Keratinocyte (primary cell): ENCODE measurements around the gene BEAN1. TPM values are rescaled to one million over a fixed set of nuclear protein-coding genes. Genes with fewer than 3 reads are reported as not detected.

Experiments used
- DNase-seq: peaks from one replicate; pipeline ENCODE4 v3.0.0-alpha.2; 2011; ENCODE audit warnings: low read depth, missing footprints, low spot score
- FAIRE-seq: peaks from 2 replicates; lab custom pipeline; 2011; peaks lifted over from hg19 to GRCh38; lab: Jason Lieb, UNC
- H2AFZ ChIP-seq: 2 replicates; pipeline ENCODE4 v1.6.0; 2012; ENCODE audit warnings: low read length, control low read depth, inconsistent platforms; ENCODE audit not compliant: control insufficient read depth
- H3K27ac ChIP-seq: 2 replicates; pipeline ENCODE4 v1.5.1; 2011; ENCODE audit warnings: low read length; ENCODE audit not compliant: control insufficient read depth, insufficient read depth
- H3K27me3 ChIP-seq: 3 replicates; pipeline ENCODE4 v1.6.0; 2011; ENCODE audit warnings: low read length; ENCODE audit not compliant: control insufficient read depth, insufficient read depth; ENCODE audit errors: extremely low read depth
- H3K36me3 ChIP-seq, 2 experiments: 2 replicates in 1 of 2; 3 replicates in 1 of 2; pipeline ENCODE4 v1.5.1; 2011; ENCODE audit warnings: low read length in 2 of 2, mild to moderate bottlenecking in 1 of 2; ENCODE audit not compliant: control insufficient read depth in 2 of 2, insufficient read depth in 2 of 2; ENCODE audit errors: extremely low read depth in 1 of 2
- H3K4me1 ChIP-seq: 3 replicates; pipeline ENCODE4 v1.5.1; 2011; ENCODE audit warnings: low read length; ENCODE audit not compliant: control insufficient read depth, insufficient read depth; ENCODE audit errors: extremely low read depth
- H3K4me2 ChIP-seq: 3 replicates; pipeline ENCODE4 v1.6.0; 2011; ENCODE audit warnings: low read depth, low read length; ENCODE audit not compliant: control insufficient read depth, insufficient read depth; ENCODE audit errors: extremely low read depth
- H3K4me3 ChIP-seq, 3 experiments: fragments of 200-600 bp in 1 of 3; sonication (generic) in 1 of 3; 2 replicates in 2 of 3; 3 replicates in 1 of 3; pipeline ENCODE4 v1.5.1; 2011 to 2016; ENCODE audit warnings: low read length in 3 of 3, mild to moderate bottlenecking in 3 of 3, control low read depth in 2 of 3, inconsistent platforms in 1 of 3, low read depth in 1 of 3, mixed read lengths in 1 of 3, mixed run types in 1 of 3, moderate library complexity in 1 of 3; ENCODE audit not compliant: control insufficient read depth in 2 of 3, insufficient read depth in 2 of 3; ENCODE audit errors: extremely low read depth in 1 of 3
- H3K79me2 ChIP-seq: 2 replicates; pipeline ENCODE4 v1.6.0; 2012; ENCODE audit warnings: low read length; ENCODE audit not compliant: control insufficient read depth, insufficient read depth
- H3K9ac ChIP-seq: 3 replicates; pipeline ENCODE4 v1.6.0; 2011; ENCODE audit warnings: low read length; ENCODE audit not compliant: control insufficient read depth, insufficient read depth; ENCODE audit errors: extremely low read depth
- H3K9me1 ChIP-seq: 3 replicates; pipeline ENCODE4 v1.6.0; 2011; ENCODE audit warnings: low read length; ENCODE audit not compliant: control insufficient read depth, insufficient read depth; ENCODE audit errors: extremely low read depth
- H3K9me3 ChIP-seq: 2 replicates; pipeline ENCODE4 v1.5.1; 2012; ENCODE audit warnings: low read depth, low read length; ENCODE audit not compliant: control insufficient read depth
- H4K20me1 ChIP-seq: 3 replicates; pipeline ENCODE4 v1.6.0; 2011; ENCODE audit warnings: low read length; ENCODE audit not compliant: control insufficient read depth, insufficient read depth; ENCODE audit errors: extremely low read depth
- CTCF ChIP-seq, 3 experiments: IDR thresholded peaks in 1 of 3; conservative IDR thresholded peaks in 1 of 3; optimal IDR thresholded peaks in 1 of 3; 2 replicates in 2 of 3; 3 replicates in 1 of 3; pipeline versions ENCODE3 to v1.5.1; 2011; ENCODE audit warnings: low read length in 3 of 3, mild to moderate bottlenecking in 3 of 3, moderate library complexity in 2 of 3, control low read depth in 1 of 3, inconsistent platforms in 1 of 3; ENCODE audit not compliant: insufficient read depth in 2 of 3; ENCODE audit errors: extremely low read depth in 1 of 3
- EZH2 ChIP-seq: IDR thresholded peaks from one replicate; pipeline ENCODE4 v1.6.1; 2012; ENCODE audit warnings: inconsistent platforms, mild to moderate bottlenecking, low read length, moderate library complexity
- dilution Hi-C: fragments of 300-500 bp; cut with MboI; formaldehyde crosslinking; loops from one replicate; pipeline ENCODE4 v1.7.0; 2020; ENCODE audit warnings: low sequenced_read_pairs; ENCODE audit not compliant: extremely low pct_ligation_motif_present
- polyA plus RNA-seq, 5 experiments: library from polyadenylated mRNA; depleted of rRNA in 3 of 5; stranded (reverse) in 3 of 5; stranded (forward) in 1 of 5; unstranded in 1 of 5; fragments of >200 nt; gene quantifications; 1 replicate in 1 of 5; 2 replicates in 3 of 5; 3 replicates in 1 of 5; pipeline versions ENCODE4 v1.2.1 to v1.2.3, GENCODE V29; 2011 to 2012; ENCODE audit warnings: missing spikeins in 2 of 5, low read depth in 1 of 5, low replicate concordance in 1 of 5

Gene BEAN1
- polyA plus RNA-seq, 1 donor (not counting 4 experiments of a cell fraction or from before 2014, with no cell fraction given) = 0.24 TPM

- no peaks in the 10 kb centered on the region for H3K27me3 ChIP-seq
- no peak for TF ChIP-seq EZH2
- TF ChIP-seq CTCF (optimal IDR thresholded peaks at IDR 0.05 in 1 of 3, IDR thresholded peaks at IDR 0.05 in 1 of 3, conservative IDR thresholded peaks at IDR 0.05 in 1 of 3; ENCODE audit: extremely low read depth in 1 of 3, insufficient read depth in 2 of 3, low read length in 3 of 3) = no peak
Measured at GRCh38 chr16:66477028-66477515, 50.0 kb downstream of the BEAN1 start.

GRCh38 chr16:66478733-66479511 lies 51.8 kb downstream of the BEAN1 start:
- Histone ChIP-seq H3K4me3 (peak overlapping the region in 1 of 3 experiments; percentile 44), H3K4me2 (peak overlapping the region; percentile 63), H3K9me1 (no peaks in the 10 kb centered on the region), H3K9me3 (no peaks in the 10 kb centered on the region), H3K27ac (peak overlapping the region; percentile 54), H4K20me1 (no peaks in the 10 kb centered on the region), H3K36me3 (no peaks in the 10 kb centered on the region), H2AFZ (peak overlapping the region; percentile 4), H3K9ac (peak overlapping the region; percentile 34), H3K27me3 (no peaks in the 10 kb centered on the region), H3K4me1 (peaks cover 26% of the 10 kb centered on the region), H3K79me2 (no peaks in the 10 kb centered on the region)
- dilution Hi-C loops = no loop called here
- FAIRE-seq = peak; percentile 93
- TF ChIP-seq CTCF (optimal IDR thresholded peaks at IDR 0.05 in 1 of 3, IDR thresholded peaks at IDR 0.05 in 1 of 3, conservative IDR thresholded peaks at IDR 0.05 in 1 of 3; ENCODE audit: extremely low read depth in 1 of 3, insufficient read depth in 2 of 3, low read length in 3 of 3) = peak; percentile 78 to 96 (median 93)
- TF ChIP-seq EZH2 = no peak
- peak; percentile 88 for DNase-seq

More at GRCh38 chr16:66477028-66477515, 50.0 kb downstream of the BEAN1 start:
- Histone ChIP-seq H4K20me1 (no peaks in the 10 kb centered on the region), H2AFZ (no peak overlapping the region), H3K4me1 (peaks cover 21% of the 10 kb centered on the region), H3K79me2 (no peaks in the 10 kb centered on the region), H3K27ac (no peak overlapping the region), H3K9me1 (no peaks in the 10 kb centered on the region), H3K9me3 (no peaks in the 10 kb centered on the region), H3K4me3 (no peak overlapping the region), H3K4me2 (no peak overlapping the region), H3K9ac (no peak overlapping the region), H3K36me3 (no peaks in the 10 kb centered on the region)
- FAIRE-seq (no peak), DNase-seq (no peak)
- dilution Hi-C loops = no loop called here
